Measurements from ENCODE around the gene APC. TPM values are rescaled to one million over a fixed set of nuclear protein-coding genes. Genes with fewer than 3 reads are reported as not detected.

APC gene
- total and polyA plus RNA-seq, 10 of the 15 experiments (the other 5 are each of a cell fraction or from before 2014, with no cell fraction given) = 3.2 to 23.3 (median 13.8) TPM

GRCh38 chr5:112830378-112830777 is 92.7 kb downstream of the APC start (continued):
- no peak for TF ChIP-seq MLLT1 (IDR thresholded peaks at IDR 0.05)

GRCh38 chr5:112833971-112834370 is 96.3 kb downstream of the APC start:
- Histone ChIP-seq H3K27me3 (replicated peaks in 1 of 2; ENCODE audit: control insufficient read depth in 2 of 2, insufficient read depth in 2 of 2, low read length in 1 of 2) (no peaks in the 10 kb centered on the region), H2AFZ (ENCODE audit: control insufficient read depth, low read depth, low read length) (no peak overlapping the region), H3K9ac (ENCODE audit: control insufficient read depth, insufficient read depth, low read length) (no peak overlapping the region), H3K4me2 (ENCODE audit: control insufficient read depth, insufficient read depth) (no peak overlapping the region), H3K27ac (ENCODE audit: control insufficient read depth, insufficient read depth) (no peak overlapping the region), H3K9me3 (replicated peaks; ENCODE audit: control insufficient read depth, insufficient read depth, low read length) (no peaks in the 10 kb centered on the region), H3K36me3 (ENCODE audit: control insufficient read depth in 2 of 2, insufficient read depth in 2 of 2, low read length in 1 of 2) (peaks cover 0 to 13% of the 10 kb centered on the region in 2 experiments; a peak in 3 of 4 replicates), H3K4me1 (ENCODE audit: control insufficient read depth, insufficient read depth, low read length) (no peaks in the 10 kb centered on the region), H4K20me1 (ENCODE audit: control insufficient read depth, insufficient read depth) (no peaks in the 10 kb centered on the region), H3K4me3 (no peak overlapping the region), H3K79me2 (ENCODE audit: control insufficient read depth, insufficient read depth, low read length) (no peaks in the 10 kb centered on the region)
- ChIA-PET RAD21 (ENCODE audit: unreplicated experiment) (interaction anchor here (0.7 kb wide), 1 partner anchor 526 kb away, joined by 4 read pairs; no protein-coding TSS in a partner anchor), CTCF (interaction anchor here (1.3 kb wide), 1 partner anchor 14 kb away, joined by 3 read pairs; no protein-coding TSS in a partner anchor), SMC1A (ENCODE audit: uncharacterized antibody, unreplicated experiment) (interaction anchor here (0.6 to 0.7 kb wide), 2 partner anchors 51 to 548 kb away, joined by 3 read pairs; no protein-coding TSS in a partner anchor), POLR2A (interaction anchor here (0.7 kb wide), 1 partner anchor 40 kb away, joined by 5 read pairs; no protein-coding TSS in a partner anchor)
- no TSS peak for BruUV-seq (replicated peaks)
- no peak for FAIRE-seq
- DNase-seq (ENCODE audit: low read depth, low spot score) = no peak
- no peak for ATAC-seq
- intact Hi-C loops (cut with micrococcal nuclease; ENCODE audit: unreplicated experiment) = no loop called here
- WGBS (ENCODE audit: insufficient coverage, insufficient replicate concordance, low lambda C conversion rate, missing lambda C conversion rate) = 95% methylated on average over 9 of the region's 13 CpGs
- TF ChIP-seq ETV6 (conservative IDR thresholded peaks at IDR 0.05 in 1 of 2, IDR thresholded peaks at IDR 0.05 in 1 of 2; ENCODE audit: borderline replicate concordance in 1 of 2, low read depth in 1 of 2) = no peak
- TF ChIP-seq ZSCAN29 (IDR thresholded peaks at IDR 0.05) = no peak
- TF ChIP-seq FOXK2 (IDR thresholded peaks at IDR 0.05) = no peak
- no peak for TF ChIP-seq SMARCA5 (IDR thresholded peaks at IDR 0.05)
- no peak for TF ChIP-seq RAD51 (IDR thresholded peaks at IDR 0.05)
- no peak for TF ChIP-seq HDGF (IDR thresholded peaks at IDR 0.05)
- TF ChIP-seq ZNF384 (IDR thresholded peaks at IDR 0.05; ENCODE audit: borderline replicate concordance, low read depth, low read length) = no peak
- no peak for TF ChIP-seq POLR2AphosphoS2 (IDR thresholded peaks at IDR 0.05; ENCODE audit: low read depth, low read length)
- TF ChIP-seq DPF2 (IDR thresholded peaks at IDR 0.05) = no peak
- no peak for TF ChIP-seq MTA3 (IDR thresholded peaks at IDR 0.05; ENCODE audit: borderline replicate concordance, low read length)
- no peak for TF ChIP-seq RFX5 (IDR thresholded peaks at IDR 0.05; ENCODE audit: low read depth, low read length)
- TF ChIP-seq CTCF (IDR thresholded peaks at IDR 0.05 in 2 of 3, conservative IDR thresholded peaks at IDR 0.05 in 1 of 3; ENCODE audit: control insufficient read depth in 2 of 3, extremely low read depth in 1 of 3, insufficient read depth in 1 of 3, low read depth in 3 of 3, low read length in 3 of 3) = no peak
- in situ Hi-C loops (cut with MboI) = no loop called here

All from GM12878 (cell line).